ENCODE results near the gene PKLR. TPM values are rescaled to one million over a fixed set of nuclear protein-coding genes. Genes with fewer than 3 reads are reported as not detected.
A peak's percentile ranks its signal among the peaks of the same experiment; 100 is the strongest.
"Not testable (repeated sequence)": the region's sequence is repeated elsewhere in the genome, so short reads cannot be mapped to it uniquely, and the experiment has no call there.

PKLR gene
- total RNA-seq = under 0.01 TPM in 1 of 2 replicates, not detected in the other

GRCh38 chr1:155301342-155301841 is at the start of gene PKLR:
Gene PKLR, minus strand, starts transcription at chr1:155301438. Its CDS starts 43 bp downstream, at chr1:155301395.
- DNase-seq (ENCODE audit: low read depth in 2 of 2) = no peak

- DNase-seq (ENCODE audit: low read depth in 2 of 2) = no peak
Observed at GRCh38 chr1:155342842-155343241, 41.6 kb upstream of the PKLR start.

GRCh38 chr1:155339515-155340097 is 38.4 kb upstream of the PKLR start:
- no peak for DNase-seq (ENCODE audit: low read depth in 2 of 2)

- DNase-seq (ENCODE audit: low read depth in 2 of 2) = no peak
Observed at GRCh38 chr1:155334962-155335361, 33.7 kb upstream of the PKLR start.

- no peak for DNase-seq (ENCODE audit: low read depth in 2 of 2)
Observed at GRCh38 chr1:155329980-155330598, 28.9 kb upstream of the PKLR start.

GRCh38 chr1:155328856-155329255 is 27.6 kb upstream of the PKLR start:
- DNase-seq (ENCODE audit: low read depth in 2 of 2) = not testable (repeated sequence)

GRCh38 chr1:155327981-155328380 is 26.7 kb upstream of the PKLR start:
- DNase-seq (ENCODE audit: low read depth in 2 of 2) = no peak

- DNase-seq (ENCODE audit: low read depth in 2 of 2) = no peak
Observed at GRCh38 chr1:155326631-155327037, 25.4 kb upstream of the PKLR start.

GRCh38 chr1:155326020-155326526 is 24.8 kb upstream of the PKLR start:
- DNase-seq (ENCODE audit: low read depth in 2 of 2) = no peak

- no peak for DNase-seq (ENCODE audit: low read depth in 2 of 2)
Observed at GRCh38 chr1:155325603-155325893, 24.3 kb upstream of the PKLR start.

- peak in 1 of 2 donors; percentile 60 for DNase-seq (ENCODE audit: low read depth in 2 of 2)
Observed at GRCh38 chr1:155324717-155325602, 23.7 kb upstream of the PKLR start.

GRCh38 chr1:155324037-155324716 is 22.9 kb upstream of the PKLR start:
- peak; percentile 68 to 95 for DNase-seq (ENCODE audit: low read depth in 2 of 2)

GRCh38 chr1:155323729-155324036 is 22.4 kb upstream of the PKLR start:
- peak; percentile 48 to 92 for DNase-seq (ENCODE audit: low read depth in 2 of 2)

GRCh38 chr1:155322953-155323728 is 21.9 kb upstream of the PKLR start:
- DNase-seq (ENCODE audit: low read depth in 2 of 2) = peak; percentile 52 to 92

GRCh38 chr1:155322571-155322952 is 21.3 kb upstream of the PKLR start:
- peak in 1 of 2 donors; percentile 60 for DNase-seq (ENCODE audit: low read depth in 2 of 2)

- DNase-seq (ENCODE audit: low read depth in 2 of 2) = peak in 1 of 2 donors; percentile 9
Observed at GRCh38 chr1:155321639-155322503, 20.6 kb upstream of the PKLR start.

- DNase-seq (ENCODE audit: low read depth in 2 of 2) = peak in 1 of 2 donors; percentile 70
Observed at GRCh38 chr1:155320661-155321617, 19.7 kb upstream of the PKLR start, which contains the start of gene RUSC1. Gene RUSC1, plus strand, starts transcription at chr1:155320894. Its CDS starts 880 bp downstream, at chr1:155321774.

GRCh38 chr1:155320252-155320651 is 19.0 kb upstream of the PKLR start:
- no peak for DNase-seq (ENCODE audit: low read depth in 2 of 2)

- DNase-seq (ENCODE audit: low read depth in 2 of 2) = no peak
Observed at GRCh38 chr1:155319536-155319935, 18.3 kb upstream of the PKLR start.

All from dermis microvascular lymphatic vessel endothelial cell (primary cell).